Activated CD4-positive, CD25-positive, alpha-beta regulatory T cell treated with anti-CD3 and anti-CD28 coated beads, Interleukin-2, amount 50 U/mL, for 16 hours (primary cell): Measurements from ENCODE around the gene SLC38A2.
"Not testable (repeated sequence)": the region's sequence is repeated elsewhere in the genome, so short reads cannot be mapped to it uniquely, and the experiment has no call there.

Source experiments
- DNase-seq: peaks from one replicate; pipeline ENCODE4 v3.0.0-alpha.2; 2020; ENCODE audit warnings: low read depth, low spot score

The SLC38A2 gene

DNA sequence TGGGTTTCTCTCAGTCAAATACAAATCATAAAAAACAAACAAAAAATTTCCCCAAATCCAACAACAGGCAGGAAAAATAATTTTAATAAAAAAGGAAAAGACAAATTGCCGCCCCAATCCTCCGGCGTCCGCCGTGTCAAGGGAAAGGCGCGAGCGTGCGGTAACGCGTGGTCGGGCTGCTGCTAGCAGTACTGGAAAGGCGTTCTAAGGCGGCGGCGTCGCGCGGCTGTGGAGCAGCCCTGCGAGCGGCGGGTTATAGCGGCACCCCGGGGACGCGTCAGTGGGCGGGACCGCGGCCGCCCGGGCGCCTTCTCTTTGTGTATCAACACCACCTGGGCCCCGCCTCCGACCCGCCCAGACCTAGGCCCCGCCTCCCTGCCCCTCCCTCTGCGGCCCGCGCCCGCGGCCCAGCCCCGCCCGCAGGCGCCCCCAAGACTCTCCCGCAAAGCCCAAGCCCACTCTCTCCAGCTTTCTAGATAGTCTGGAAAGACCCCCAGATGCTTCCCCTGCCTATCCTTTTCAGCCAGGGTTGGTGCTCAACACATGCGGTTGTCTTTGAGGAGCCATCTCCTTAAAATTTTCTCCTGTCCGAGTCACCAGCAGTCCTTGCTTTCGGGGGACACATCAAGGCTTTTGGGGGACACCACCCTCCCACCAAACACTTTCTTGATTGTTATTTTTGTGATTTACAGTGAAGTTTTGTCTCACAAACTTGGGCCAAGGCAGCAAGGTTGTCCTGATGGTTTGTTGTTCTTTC is at the start of gene SLC38A2:
SLC38A2 (minus strand) TSS at position 230 of the 757 bp plus-strand sequence. CDS start 1,480 bp downstream, outside the sequence.
- DNase-seq, result peak; percentile 93

- DNase-seq, result no peak
Measured at GRCh38 chr12:46419675-46420074, 47.1 kb upstream of the SLC38A2 start.

DNA sequence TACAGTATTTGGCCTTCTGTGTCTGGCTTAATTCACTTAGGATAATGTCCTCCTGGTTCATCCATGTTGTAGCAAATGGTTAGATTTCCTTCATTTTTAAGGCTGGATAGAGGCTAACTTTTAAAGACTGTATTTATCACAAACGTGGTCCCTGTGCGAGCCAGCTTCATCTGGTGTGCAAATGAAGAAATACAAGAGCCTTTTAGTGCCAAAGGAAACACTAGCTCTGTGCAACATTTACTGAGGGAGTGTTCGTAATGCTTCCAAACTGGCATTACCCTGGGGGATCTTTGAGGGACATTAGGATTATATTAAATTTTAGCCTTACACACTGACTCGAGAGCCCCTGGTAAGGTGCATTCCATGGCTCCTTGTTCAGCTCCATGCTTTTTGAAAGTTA is 43.0 kb upstream of the SLC38A2 start:
- DNase-seq, result no peak

DNA sequence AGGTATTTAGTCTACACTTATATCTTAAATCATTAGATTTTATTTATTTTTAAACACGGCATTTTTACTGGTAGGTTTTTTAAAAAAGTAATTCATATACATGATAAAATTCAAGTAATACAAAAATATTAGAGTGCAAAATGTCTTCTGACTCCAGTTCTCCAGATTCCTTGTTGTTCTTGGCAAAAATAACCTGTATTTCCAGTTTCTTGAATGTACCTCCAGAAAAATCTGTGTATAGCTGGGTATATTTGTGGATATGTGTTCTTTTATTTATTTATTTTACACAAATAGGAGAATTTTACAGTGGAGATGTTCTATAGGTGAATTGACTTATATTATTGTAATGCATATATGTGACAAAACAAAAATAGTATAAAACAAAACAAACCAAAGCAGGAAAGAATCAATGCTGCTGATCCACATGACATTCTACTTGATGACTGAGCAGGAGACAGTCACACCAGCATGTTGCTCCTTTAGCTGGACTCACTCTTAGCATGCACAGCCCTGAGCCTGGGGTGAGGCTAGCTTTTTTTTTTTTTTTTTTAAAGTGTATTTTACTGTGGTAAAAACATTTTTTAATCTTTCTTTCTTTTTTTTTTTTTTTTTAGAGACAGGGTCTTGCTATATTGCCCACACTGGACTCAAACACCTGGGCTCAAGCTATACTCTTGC is 42.2 kb upstream of the SLC38A2 start:
- no peak for DNase-seq

DNA sequence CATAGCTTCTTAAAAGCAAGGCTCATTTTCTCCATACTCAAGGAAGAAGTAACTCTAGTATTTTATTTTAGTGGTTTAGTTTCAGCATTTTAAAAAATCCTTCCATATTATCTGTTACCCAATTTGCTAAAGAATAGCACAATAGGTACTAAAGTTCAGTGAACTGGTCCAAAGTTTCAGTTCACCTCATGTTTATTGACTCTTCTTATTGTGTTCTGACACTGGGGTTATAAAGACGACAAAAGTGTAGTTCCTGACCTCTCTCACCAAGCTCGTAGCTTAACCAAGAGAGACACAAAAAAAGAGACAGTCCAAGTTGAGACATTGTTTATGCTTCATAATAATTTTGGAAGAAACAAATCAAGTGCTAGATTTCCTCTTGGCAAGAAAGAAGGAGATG is 40.8 kb upstream of the SLC38A2 start:
- DNase-seq, result no peak

DNA sequence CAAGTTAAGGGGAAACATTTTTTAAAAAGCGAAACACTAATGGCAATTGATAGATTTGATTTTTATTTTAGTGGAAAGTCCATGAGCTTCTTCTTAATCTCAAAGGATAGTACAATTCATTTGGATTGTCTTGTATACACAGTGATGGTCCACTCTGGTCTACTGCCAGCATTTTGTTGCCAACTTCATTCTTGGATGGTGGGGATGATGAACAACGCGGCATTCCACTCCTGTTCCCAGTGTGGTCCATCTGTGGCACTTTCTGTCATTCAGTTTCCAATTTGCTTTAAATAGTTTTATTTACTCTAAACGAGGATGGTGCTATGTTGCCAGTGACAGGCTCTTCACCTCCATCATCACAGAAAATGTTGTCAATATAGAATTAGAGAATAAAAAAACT is 40.3 kb upstream of the SLC38A2 start:
- no peak for DNase-seq

- DNase-seq, result no peak
Measured at GRCh38 chr12:46410495-46410894, 37.9 kb upstream of the SLC38A2 start.

- no peak for DNase-seq
Measured at GRCh38 chr12:46409974-46410373, 37.4 kb upstream of the SLC38A2 start.

DNA sequence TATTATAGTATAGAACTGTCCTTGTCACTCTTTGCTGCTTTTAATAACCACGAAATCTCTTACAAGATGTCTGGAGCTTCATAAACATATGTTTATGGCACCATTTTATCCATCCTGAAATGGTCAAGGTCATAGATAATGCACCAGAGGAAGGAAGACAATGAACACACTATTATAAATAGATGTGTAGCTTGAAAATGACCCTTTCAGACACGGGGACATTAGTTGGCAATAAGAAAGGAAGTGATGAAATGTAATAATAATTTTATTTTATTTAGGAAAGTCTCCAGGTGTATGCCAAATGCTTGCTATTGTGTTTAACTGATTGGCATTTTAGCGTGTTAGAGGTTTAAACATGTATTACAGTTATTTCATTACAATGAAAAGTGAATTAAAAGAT is 36.8 kb upstream of the SLC38A2 start:
- no peak for DNase-seq

DNA sequence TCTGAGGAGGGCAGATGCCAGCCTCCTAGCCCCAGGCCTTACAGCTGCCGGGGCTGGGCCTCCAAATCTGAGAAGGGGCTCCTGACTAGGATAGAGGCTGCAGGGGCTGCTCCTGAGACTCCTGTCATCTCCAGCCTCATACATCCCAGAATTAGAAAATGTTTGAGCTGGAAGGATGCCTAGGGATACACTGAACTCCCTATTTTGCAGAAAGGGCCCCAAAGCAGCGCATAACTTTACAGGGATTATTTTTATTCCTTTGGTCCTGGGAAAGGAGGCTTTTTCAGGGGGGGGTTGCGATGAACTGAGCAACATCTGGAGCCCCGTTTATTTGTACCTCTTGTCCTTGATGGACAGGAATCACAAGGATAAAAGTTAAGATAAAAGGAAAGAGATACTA is 35.9 kb upstream of the SLC38A2 start:
- DNase-seq, result no peak

- no peak for DNase-seq
Measured at GRCh38 chr12:46407361-46407760, 34.8 kb upstream of the SLC38A2 start.

DNA sequence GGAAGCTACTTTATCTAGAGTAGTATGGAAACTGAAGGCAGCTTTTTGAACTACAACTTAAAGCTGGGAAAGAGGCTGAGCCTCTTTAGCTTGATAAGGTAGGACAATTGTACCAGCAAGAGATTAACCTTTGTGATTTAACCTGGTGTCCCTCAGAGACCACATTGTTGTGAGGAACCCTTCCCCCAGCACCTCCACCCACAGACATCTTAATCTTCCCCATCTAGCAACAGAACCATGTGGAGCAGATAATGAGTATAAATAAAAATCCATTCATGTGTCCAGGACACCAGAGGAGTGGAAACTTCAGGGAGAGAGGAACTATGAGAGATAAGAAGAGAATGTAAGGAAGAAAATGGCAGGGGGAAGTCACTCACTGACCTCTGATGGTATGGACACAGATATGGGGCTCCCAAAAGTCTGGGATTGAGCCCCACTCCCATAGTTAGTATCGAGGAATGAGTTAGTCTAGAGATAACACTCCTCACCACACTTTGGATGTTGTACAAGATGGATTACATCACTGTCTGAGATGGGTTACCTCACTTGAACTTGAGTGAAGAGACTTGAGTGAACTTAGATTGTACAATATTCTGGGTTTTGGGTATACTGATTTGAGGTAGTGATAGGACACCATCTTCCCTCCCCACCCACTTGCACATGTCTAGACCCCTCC is 33.9 kb upstream of the SLC38A2 start:
- DNase-seq, result no peak

GRCh38 chr12:46404733-46405132 is 32.2 kb upstream of the SLC38A2 start:
- DNase-seq, result no peak

DNA sequence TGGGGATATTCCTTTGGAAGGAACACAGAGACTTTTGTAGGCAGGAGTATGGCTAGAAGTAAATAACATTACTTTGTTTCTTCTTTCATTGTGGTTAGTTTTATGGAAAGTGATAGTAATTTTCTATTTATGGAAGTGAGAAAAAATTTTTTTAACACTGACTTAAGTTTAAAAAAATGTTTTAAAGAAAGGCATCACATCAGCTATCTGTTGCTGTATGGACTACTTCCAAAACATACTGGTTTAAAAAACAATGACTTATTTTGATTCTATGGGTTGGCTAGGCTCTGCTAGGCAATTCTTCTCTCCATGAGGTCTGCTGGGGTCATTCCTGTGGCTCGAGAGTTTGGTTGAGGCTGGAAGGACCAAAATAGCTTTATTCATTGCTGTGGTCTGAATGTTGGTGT is 31.7 kb upstream of the SLC38A2 start:
- DNase-seq, result no peak

- DNase-seq, result no peak
Measured at GRCh38 chr12:46403719-46404070, 31.1 kb upstream of the SLC38A2 start.

DNA sequence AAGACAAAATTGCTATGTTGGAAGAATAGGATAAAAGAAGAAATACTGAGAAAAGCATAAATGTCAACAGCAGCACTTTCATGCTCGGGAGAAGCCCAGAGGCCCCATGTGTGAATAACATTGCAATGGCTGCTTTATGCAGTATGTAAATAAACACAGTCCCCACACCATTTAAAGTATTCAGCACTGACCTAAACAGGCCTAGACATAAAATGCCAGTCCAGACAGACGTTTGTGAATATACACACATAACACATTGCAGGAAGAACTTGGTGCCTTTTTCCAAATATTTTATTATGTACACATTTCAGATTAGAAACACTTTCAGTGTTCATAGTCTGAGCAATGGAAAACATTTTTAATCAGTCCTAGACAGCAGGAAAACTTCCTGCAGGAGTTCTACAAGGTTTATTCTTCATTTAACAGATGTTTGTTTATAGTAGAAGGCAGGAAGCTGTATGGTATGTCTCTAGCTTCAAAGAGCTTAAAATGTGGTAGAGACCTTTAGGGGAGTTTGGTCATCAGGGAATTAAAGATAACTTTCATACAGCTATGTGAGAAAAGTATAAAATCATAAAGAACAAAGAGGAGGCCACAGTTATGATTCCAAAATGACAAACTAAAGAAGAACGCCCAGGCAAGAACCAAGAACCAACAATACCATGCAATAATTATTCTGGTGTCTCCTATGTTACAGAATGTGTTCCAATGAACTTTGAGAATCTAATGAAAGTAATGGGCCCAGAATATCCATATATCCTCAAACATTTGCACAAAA is 30.6 kb upstream of the SLC38A2 start:
- DNase-seq, result no peak

DNA sequence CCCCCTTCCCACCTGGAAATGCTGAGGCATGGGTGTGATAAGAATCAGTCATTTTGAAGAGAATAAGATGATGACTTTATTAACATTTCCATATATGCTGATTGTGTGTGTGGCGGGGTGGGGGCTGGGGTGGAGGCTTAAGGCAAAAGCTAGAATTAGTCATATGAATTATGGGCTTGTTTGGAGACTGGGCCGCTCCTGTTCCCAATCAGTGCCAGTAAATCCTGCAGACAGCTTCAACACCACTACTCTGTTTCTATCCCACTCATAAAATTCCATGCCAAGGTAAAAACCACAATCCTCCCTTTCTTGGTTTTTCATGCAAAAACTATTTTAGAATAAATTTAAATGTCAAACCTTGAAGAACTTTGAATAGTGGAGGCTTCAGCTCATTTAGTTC is 29.9 kb upstream of the SLC38A2 start:
- no peak for DNase-seq

- no peak for DNase-seq
Measured at GRCh38 chr12:46401662-46402061, 29.1 kb upstream of the SLC38A2 start.

GRCh38 chr12:46400406-46400805 is 27.8 kb upstream of the SLC38A2 start:
- no peak for DNase-seq

GRCh38 chr12:46399461-46400248 is 27.1 kb upstream of the SLC38A2 start:
- not testable (repeated sequence) for DNase-seq

- no peak for DNase-seq
Measured at GRCh38 chr12:46396826-46397225, 24.3 kb upstream of the SLC38A2 start.
